ENCODE results near the gene LAGE3. TPM values are rescaled to one million over a fixed set of nuclear protein-coding genes. Genes with fewer than 3 reads are reported as not detected.
"Not testable (repeated sequence)": the region's sequence is repeated elsewhere in the genome, so short reads cannot be mapped to it uniquely, and the experiment has no call there.

Gene LAGE3
- total RNA-seq, 1 donor from 2014 or later: 51.7 TPM

DNA sequence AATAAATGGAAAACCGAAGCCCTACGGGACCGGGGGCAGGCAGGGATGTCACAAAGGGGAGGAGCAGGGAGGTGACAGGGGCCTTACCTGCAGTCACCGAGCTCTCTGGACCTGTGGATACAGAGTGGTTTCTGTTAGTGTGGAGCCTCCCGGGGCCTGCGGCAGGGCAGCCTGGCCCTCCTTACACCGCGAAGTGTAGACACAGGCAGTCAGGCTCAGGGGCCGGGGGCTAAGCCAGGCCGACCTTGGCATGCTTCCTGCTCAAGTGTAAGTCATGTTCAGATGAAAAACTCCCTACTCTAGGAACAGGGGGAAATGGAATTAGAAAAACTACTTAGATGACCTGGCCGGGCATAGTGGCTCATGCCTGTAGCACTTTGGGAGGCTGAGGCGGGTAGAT lies 32.7 kb upstream of the LAGE3 start:
- no peaks in the 10 kb centered on the region for H3K9me3 Mint-ChIP-seq

DNA sequence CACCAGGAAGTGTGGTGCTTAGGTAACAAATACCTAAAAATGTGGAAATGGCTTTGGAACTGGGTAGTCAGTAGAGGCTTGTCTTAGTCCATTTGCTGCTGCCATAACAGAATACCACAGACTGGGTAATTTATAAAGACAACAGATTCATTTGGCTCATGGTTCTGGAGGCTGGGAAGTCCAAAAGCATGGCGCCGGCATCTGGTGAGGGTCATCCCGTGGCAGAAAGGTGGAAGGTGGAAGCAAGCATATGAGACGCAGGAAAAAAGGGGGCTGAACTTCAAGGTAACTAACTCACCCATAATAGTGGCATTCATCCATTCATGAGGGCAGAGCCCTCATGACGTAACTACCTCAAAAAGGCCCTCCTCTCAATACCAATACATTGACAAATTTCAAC lies 30.4 kb upstream of the LAGE3 start:
- intact Hi-C loops (cut with micrococcal nuclease): no loop called here
- Mint-ChIP-seq H3K9me3 (no peaks in the 10 kb centered on the region), H3K4me1 (ENCODE audit: low read depth) (peaks cover 11% of the 10 kb centered on the region), H3K4me3 (ENCODE audit: low read depth) (no peak overlapping the region), H3K27ac (no peak overlapping the region), H3K27me3 (ENCODE audit: low read depth) (no peaks in the 10 kb centered on the region), H3K36me3 (ENCODE audit: low read depth) (peaks cover 42% of the 10 kb centered on the region)
- no peak for DNase-seq (ENCODE audit: low spot score)

More for the DNA sequence above, 32.7 kb upstream of the LAGE3 start:
- intact Hi-C loops (cut with micrococcal nuclease): no loop called here
- DNase-seq (ENCODE audit: low spot score): no peak
- H3K36me3 Mint-ChIP-seq (ENCODE audit: low read depth): peaks cover 30% of the 10 kb centered on the region
- peaks cover 16% of the 10 kb centered on the region for H3K4me1 Mint-ChIP-seq (ENCODE audit: low read depth)
- H3K27me3 Mint-ChIP-seq (ENCODE audit: low read depth): no peaks in the 10 kb centered on the region
- peak overlapping the region; percentile 55 for H3K27ac Mint-ChIP-seq
- H3K4me3 Mint-ChIP-seq (ENCODE audit: low read depth): no peak overlapping the region

DNA sequence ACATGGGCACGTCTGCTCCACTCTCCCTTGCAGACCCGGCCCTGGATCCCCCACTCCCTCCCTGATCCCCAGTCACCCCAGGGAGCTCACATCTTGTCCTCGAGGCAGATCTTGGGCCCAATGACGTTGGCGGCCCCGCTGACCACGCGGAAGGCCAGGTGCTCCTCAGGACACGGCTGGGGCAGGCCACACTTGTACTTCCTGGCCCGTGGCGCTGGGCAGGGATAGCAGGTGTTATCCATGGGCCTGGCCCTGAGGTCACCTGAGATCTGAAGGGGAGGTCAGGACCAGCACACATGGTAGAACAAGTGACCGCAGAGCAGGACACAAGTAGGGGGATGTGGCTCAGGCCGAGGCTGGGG lies 29.3 kb upstream of the LAGE3 start:
- Mint-ChIP-seq H3K9me3 (no peaks in the 10 kb centered on the region), H3K27me3 (ENCODE audit: low read depth) (no peaks in the 10 kb centered on the region), H3K4me3 (ENCODE audit: low read depth) (no peak overlapping the region), H3K36me3 (ENCODE audit: low read depth) (peaks cover 36% of the 10 kb centered on the region), H3K4me1 (ENCODE audit: low read depth) (peaks cover 5% of the 10 kb centered on the region), H3K27ac (no peak overlapping the region)
- DNase-seq (ENCODE audit: low spot score): no peak
- intact Hi-C loops (cut with micrococcal nuclease): no loop called here

DNA sequence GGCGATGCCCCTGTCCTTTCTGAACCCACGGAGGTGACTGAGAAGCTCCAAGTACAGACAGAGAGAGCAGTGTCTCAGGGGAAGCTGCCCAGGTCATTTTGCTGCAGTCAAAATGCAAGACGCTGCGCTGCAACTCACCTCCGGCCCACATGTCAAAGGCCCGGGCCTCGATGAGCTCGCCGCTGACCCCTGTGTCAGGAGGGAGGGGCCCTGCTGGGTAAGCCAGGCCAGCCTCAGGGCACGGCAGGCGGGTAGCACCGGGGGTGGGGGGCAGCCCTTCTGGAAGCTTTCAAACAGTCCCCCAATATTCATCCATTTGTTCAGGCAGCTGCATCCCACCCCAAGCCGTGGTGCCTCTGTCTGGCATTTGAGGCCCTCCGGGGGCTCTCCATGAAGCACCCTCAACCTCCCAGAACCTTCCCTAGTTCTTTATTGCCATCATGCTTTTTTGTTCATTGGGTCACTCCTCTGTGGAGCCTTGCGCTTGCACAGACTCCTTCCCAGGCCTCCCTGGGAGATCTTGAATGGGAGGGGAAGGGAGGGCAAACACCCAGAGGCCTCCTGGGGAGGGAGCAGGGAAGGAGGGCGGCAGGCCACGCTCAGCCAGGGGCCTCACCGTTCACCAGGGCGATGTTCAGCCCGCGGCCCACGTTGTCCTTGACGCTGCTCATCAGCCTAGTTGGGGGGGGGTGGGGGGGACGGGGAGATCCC lies 28.7 kb upstream of the LAGE3 start:
- peaks cover 36% of the 10 kb centered on the region for H3K36me3 Mint-ChIP-seq (ENCODE audit: low read depth)
- no peaks in the 10 kb centered on the region for H3K27me3 Mint-ChIP-seq (ENCODE audit: low read depth)
- H3K4me1 Mint-ChIP-seq (ENCODE audit: low read depth): peaks cover 5% of the 10 kb centered on the region
- no peak overlapping the region for H3K27ac Mint-ChIP-seq
- H3K9me3 Mint-ChIP-seq: no peaks in the 10 kb centered on the region
- DNase-seq (ENCODE audit: low spot score): no peak
- intact Hi-C loops (cut with micrococcal nuclease): no loop called here
- H3K4me3 Mint-ChIP-seq (ENCODE audit: low read depth): no peak overlapping the region

DNA sequence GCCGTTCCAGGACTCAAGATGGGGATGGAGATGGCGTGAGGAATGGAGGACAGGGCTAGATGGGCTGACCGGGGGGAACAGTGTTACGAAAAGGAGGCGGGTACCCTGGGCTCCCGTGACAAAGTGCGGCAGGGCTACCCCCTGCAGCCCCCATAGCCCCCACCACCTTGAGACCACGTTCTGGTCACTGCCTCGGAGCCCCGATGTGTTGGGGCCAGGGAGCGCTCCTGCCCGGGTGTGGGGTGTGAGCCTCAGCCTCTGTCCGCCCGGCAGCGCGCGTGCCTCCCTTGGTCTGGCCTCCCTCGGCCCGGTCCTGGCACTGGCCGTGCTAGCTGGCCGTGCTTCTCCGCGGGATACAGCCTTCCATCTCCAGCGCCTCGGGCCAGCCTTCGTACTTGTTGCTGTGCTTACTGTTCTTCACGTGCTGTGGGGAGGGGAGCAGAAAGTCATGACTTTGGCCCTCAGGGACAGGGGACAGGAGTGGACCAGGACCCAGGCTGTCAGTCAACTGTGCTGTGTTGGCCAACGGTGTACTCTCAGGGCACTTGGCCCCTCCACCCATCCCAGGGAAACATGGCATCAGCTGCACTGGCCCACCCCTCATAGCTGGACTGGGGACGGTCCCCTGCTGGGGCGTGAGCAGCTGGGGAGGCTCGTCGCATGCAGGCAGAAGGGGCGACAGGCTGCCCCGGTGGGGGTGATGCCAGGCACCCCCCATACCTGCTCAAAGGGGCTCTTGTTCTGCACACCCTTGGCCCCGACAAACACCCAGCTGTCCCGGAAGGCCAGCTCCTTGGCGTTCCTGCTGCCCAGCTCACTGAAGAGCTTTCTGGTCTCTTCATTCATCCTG lies 27.6 kb upstream of the LAGE3 start:
- H3K36me3 Mint-ChIP-seq (ENCODE audit: low read depth): peaks cover 36% of the 10 kb centered on the region
- no peaks in the 10 kb centered on the region for H3K27me3 Mint-ChIP-seq (ENCODE audit: low read depth)
- intact Hi-C loops (cut with micrococcal nuclease): no loop called here
- H3K27ac Mint-ChIP-seq: no peak overlapping the region
- H3K4me1 Mint-ChIP-seq (ENCODE audit: low read depth): peaks cover 5% of the 10 kb centered on the region
- no peaks in the 10 kb centered on the region for H3K9me3 Mint-ChIP-seq
- no peak overlapping the region for H3K4me3 Mint-ChIP-seq (ENCODE audit: low read depth)
- DNase-seq (ENCODE audit: low spot score): no peak

DNA sequence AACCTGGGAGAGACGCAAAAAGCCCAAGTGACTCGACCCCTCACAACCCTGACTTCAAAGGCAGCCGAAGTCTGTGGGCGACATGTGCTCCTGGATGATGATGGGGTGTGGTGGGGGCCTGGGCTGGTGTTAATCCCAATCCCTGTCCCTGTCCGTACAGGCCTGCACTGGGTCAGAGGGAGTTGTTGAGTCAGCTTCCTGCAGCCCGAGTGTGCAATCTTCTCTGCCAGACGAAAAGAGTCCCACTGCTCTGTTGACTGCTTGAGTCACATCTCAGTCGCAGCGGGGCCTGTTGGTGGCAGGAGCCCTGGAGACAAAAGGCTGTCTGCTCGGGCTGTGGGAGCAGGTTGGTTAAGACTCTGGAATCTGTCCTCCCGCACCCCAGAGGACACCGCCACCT lies 26.7 kb upstream of the LAGE3 start:
- DNase-seq (ENCODE audit: low spot score): no peak
- H3K4me3 Mint-ChIP-seq (ENCODE audit: low read depth): no peak overlapping the region
- H3K27me3 Mint-ChIP-seq (ENCODE audit: low read depth): no peaks in the 10 kb centered on the region
- peaks cover 30% of the 10 kb centered on the region for H3K36me3 Mint-ChIP-seq (ENCODE audit: low read depth)
- H3K27ac Mint-ChIP-seq: no peak overlapping the region
- no peaks in the 10 kb centered on the region for H3K4me1 Mint-ChIP-seq (ENCODE audit: low read depth)
- intact Hi-C loops (cut with micrococcal nuclease): no loop called here
- H3K9me3 Mint-ChIP-seq: no peaks in the 10 kb centered on the region

DNA sequence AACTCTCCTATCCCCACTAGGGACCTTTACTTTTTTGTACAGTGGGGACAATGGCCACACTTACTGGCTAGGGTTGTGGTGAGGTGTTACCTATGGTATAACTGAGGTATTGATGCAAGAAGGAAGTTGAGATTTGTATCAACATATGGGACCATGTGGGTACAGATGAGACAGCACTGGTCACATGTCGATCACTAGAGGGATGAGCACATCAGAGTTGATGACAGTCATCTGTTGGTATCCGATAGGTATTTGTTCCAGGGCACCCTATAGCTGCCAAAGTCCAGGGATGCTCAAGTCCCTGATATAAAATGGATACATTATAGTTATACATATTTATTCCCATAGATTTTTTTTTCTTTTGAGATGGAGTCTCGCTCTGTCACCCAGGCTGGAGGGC lies 23.9 kb upstream of the LAGE3 start:
- Mint-ChIP-seq H3K9me3 (no peaks in the 10 kb centered on the region), H3K27me3 (ENCODE audit: low read depth) (no peaks in the 10 kb centered on the region), H3K27ac (no peak overlapping the region), H3K4me3 (ENCODE audit: low read depth) (no peak overlapping the region), H3K4me1 (ENCODE audit: low read depth) (no peaks in the 10 kb centered on the region), H3K36me3 (ENCODE audit: low read depth) (peaks cover 14% of the 10 kb centered on the region)
- intact Hi-C loops (cut with micrococcal nuclease): no loop called here
- no peak for DNase-seq (ENCODE audit: low spot score)

DNA sequence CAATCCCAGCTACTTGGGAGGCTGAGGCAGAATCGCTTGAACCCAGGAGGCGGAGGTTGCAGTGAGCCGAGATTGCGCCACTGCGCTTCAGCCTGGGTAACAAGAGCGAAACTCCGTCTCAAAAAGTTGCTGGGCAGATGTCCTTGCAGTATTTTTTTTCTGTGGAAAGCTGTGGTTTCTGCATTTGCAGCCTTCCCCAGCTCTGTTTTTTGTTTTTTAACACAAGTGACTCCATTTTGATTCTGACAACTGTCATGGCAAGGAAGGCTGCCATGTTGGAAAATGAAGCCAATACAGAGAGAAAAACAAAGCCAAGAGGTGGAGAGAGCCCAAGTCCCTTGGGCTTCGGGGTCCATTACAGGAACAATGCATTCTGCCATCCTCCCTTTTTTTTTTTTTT lies 23.0 kb upstream of the LAGE3 start:
- no peaks in the 10 kb centered on the region for H3K9me3 Mint-ChIP-seq
- H3K36me3 Mint-ChIP-seq (ENCODE audit: low read depth): peaks cover 14% of the 10 kb centered on the region
- no peak for DNase-seq (ENCODE audit: low spot score)
- no peaks in the 10 kb centered on the region for H3K27me3 Mint-ChIP-seq (ENCODE audit: low read depth)
- no peaks in the 10 kb centered on the region for H3K4me1 Mint-ChIP-seq (ENCODE audit: low read depth)
- H3K4me3 Mint-ChIP-seq (ENCODE audit: low read depth): no peak overlapping the region
- intact Hi-C loops (cut with micrococcal nuclease): no loop called here
- H3K27ac Mint-ChIP-seq: no peak overlapping the region

DNA sequence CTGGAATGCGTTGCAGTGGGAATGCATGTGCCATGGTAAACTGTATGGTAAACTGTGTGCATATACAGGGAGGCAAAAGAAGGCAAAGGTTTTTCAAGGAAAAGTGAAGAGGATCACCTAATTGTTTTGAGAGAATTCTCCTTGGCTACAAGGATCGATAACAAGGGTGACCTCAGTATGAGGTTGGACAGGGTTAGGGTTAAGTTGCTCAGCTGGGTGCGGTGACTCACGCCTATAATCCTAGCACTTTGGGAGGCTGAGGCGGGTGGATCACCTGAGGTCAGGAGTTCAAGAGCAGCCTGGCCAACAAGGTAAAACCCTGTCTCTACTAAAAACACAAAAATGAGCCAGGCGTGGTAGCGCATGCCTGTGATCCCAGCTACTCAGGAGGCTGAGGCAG lies 22.3 kb upstream of the LAGE3 start:
- H3K4me3 Mint-ChIP-seq (ENCODE audit: low read depth); intact Hi-C loops (cut with micrococcal nuclease); H3K9me3 Mint-ChIP-seq; H3K4me1 Mint-ChIP-seq (ENCODE audit: low read depth); H3K27me3 Mint-ChIP-seq (ENCODE audit: low read depth); DNase-seq (ENCODE audit: low spot score); H3K27ac Mint-ChIP-seq: not testable (repeated sequence)
- H3K36me3 Mint-ChIP-seq (ENCODE audit: low read depth): peaks cover 11% of the 10 kb centered on the region

DNA sequence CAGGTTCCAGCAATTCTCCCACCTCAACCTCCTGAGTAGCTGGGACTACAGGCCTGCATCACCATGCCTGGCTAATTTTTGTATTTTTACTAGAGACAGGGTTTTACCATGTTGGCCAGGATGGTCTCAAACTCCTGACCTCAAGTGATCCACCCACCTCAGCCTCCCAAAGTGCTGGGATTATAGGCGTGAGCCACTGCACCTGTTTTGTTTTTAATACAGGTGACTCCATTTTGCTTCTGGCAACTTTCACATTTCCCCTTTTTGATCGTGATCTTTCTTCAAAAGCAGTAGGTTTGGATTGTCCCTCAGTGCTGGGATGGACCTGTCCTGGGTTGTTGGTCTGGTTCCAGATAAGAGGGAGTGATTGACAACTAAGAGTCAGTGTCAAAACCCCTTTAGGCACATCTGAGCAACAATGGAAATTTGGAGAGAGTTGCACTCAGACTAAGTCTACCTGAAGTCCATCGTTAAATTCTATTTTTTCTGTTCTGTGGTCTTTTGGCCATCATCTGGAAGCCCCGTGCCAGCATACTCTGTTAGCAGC lies 17.6 kb upstream of the LAGE3 start:
- H3K27me3 Mint-ChIP-seq (ENCODE audit: low read depth); intact Hi-C loops (cut with micrococcal nuclease); H3K4me3 Mint-ChIP-seq (ENCODE audit: low read depth); H3K9me3 Mint-ChIP-seq; H3K36me3 Mint-ChIP-seq (ENCODE audit: low read depth); H3K4me1 Mint-ChIP-seq (ENCODE audit: low read depth); H3K27ac Mint-ChIP-seq; DNase-seq (ENCODE audit: low spot score): not testable (repeated sequence)

DNA sequence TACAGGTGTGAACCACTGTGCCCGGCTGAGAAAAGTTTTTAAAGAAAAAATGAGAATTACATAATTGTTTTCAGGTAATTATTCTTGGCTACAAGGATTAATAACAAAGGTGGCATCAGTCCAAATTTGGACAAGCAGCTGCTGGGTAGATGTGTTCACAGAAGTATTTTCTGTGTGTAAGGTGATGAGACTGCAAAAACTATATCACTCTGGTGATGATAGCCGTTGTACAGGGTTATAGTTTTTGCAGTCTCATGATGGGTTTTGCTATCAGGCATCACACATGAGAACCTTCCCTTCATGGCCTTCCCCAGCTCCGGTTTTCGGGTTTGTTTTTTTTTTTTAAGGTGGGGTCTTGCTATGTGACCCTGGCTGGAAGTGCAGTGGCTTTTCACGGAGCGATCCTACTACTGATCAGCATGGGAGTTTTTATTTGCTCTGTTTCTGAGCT lies 16.4 kb upstream of the LAGE3 start:
- no peak for DNase-seq (ENCODE audit: low spot score)
- no peaks in the 10 kb centered on the region for H3K36me3 Mint-ChIP-seq (ENCODE audit: low read depth)
- no peak overlapping the region for H3K4me3 Mint-ChIP-seq (ENCODE audit: low read depth)
- H3K27me3 Mint-ChIP-seq (ENCODE audit: low read depth): no peaks in the 10 kb centered on the region
- no peaks in the 10 kb centered on the region for H3K9me3 Mint-ChIP-seq
- intact Hi-C loops (cut with micrococcal nuclease): no loop called here
- H3K27ac Mint-ChIP-seq: no peak overlapping the region
- H3K4me1 Mint-ChIP-seq (ENCODE audit: low read depth): peaks cover 2% of the 10 kb centered on the region

DNA sequence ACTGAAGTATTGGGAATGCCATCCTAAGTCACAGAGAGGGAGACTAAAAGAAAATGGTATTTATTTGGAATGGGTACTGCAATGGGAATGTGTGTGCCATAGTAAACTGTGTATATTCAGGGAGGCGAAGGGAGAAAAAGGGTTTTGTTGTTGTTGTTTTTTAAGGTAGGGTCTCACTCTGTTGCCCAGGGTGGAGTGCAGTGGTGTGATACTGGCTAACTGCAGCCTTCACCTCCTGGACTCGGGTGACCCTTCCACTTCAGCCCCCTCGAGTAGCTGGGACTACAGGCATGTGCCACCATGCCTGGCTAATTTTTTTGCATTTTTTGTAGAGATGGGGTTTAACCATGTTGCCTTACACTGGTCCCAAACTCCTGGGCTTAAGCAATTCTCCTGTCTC lies 15.6 kb upstream of the LAGE3 start:
- peaks cover 4% of the 10 kb centered on the region for H3K4me1 Mint-ChIP-seq (ENCODE audit: low read depth)
- H3K9me3 Mint-ChIP-seq: no peaks in the 10 kb centered on the region
- DNase-seq (ENCODE audit: low spot score): no peak
- no peak overlapping the region for H3K4me3 Mint-ChIP-seq (ENCODE audit: low read depth)
- no peak overlapping the region for H3K27ac Mint-ChIP-seq
- intact Hi-C loops (cut with micrococcal nuclease): no loop called here
- no peaks in the 10 kb centered on the region for H3K27me3 Mint-ChIP-seq (ENCODE audit: low read depth)
- no peaks in the 10 kb centered on the region for H3K36me3 Mint-ChIP-seq (ENCODE audit: low read depth)
